Right lobe of liver (tissue), 4 donors: ENCODE results near the gene CTSH.

Experiments used
- POLR2A ChIP-seq: fragments of 450-650 bp; IDR thresholded peaks from one replicate; pipeline ENCODE4 v1.6.1; 2017; ENCODE audit warnings: antibody characterized with exemption, mild to moderate bottlenecking
- TF ChIP-seq, protein P1 (sequence below), 4 donors: fragments of 200-600 bp in 3 of 4; fragments of 450-650 bp in 1 of 4; IDR thresholded peaks; one replicate each; pipeline versions ENCODE4 v1.5.1 to v1.8.0; 2016 to 2022; ENCODE audit warnings: antibody characterized with exemption in 4 of 4, mild to moderate bottlenecking in 2 of 4
- donor health status: DM: no; HTN: no; CAD: no.
- donor health status: DM: no; HTN: no; CAD: no.
- donor health status: DM: no; HTN: yes; CAD: no.

DNA sequence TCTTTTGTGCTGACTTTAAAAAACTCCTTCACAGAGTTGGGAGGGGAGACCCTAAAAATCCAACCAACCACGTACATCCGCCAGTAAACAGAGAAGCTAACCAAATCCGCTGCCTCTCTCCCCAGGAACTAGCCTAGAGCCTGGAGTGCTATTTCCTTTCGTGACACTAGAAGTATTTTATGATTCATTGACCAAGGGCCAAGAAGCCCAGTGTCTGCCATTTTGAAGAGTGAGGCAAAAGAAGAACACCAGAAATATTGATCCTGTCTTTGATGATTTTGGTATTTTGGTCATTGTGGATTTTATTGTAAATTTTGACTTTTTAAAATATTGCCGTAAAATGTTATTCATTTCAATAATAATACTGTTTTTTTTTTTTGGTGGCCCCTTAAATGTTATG is 10.5 kb upstream of the CTSH start:
- TF ChIP-seq, protein P1, sequence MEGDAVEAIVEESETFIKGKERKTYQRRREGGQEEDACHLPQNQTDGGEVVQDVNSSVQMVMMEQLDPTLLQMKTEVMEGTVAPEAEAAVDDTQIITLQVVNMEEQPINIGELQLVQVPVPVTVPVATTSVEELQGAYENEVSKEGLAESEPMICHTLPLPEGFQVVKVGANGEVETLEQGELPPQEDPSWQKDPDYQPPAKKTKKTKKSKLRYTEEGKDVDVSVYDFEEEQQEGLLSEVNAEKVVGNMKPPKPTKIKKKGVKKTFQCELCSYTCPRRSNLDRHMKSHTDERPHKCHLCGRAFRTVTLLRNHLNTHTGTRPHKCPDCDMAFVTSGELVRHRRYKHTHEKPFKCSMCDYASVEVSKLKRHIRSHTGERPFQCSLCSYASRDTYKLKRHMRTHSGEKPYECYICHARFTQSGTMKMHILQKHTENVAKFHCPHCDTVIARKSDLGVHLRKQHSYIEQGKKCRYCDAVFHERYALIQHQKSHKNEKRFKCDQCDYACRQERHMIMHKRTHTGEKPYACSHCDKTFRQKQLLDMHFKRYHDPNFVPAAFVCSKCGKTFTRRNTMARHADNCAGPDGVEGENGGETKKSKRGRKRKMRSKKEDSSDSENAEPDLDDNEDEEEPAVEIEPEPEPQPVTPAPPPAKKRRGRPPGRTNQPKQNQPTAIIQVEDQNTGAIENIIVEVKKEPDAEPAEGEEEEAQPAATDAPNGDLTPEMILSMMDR (IDR thresholded peaks at IDR 0.05): no peak
- TF ChIP-seq POLR2A: no peak
